Hepatocyte (in vitro differentiated cells): ENCODE data around the gene OTOGL.

Experiments
- EZH2 ChIP-seq: fragments of 200-600 bp; sonication (generic); IDR thresholded peaks from 2 replicates; pipeline ENCODE4 v1.6.1; 2016; ENCODE audit warnings: antibody characterized with exemption, mild to moderate bottlenecking, borderline replicate concordance
- TF ChIP-seq, protein P1 (sequence below): fragments of 200-600 bp; sonication (generic); IDR thresholded peaks from 2 replicates; pipeline ENCODE4 v1.5.1; 2016; ENCODE audit warnings: antibody characterized with exemption, mild to moderate bottlenecking; ENCODE audit not compliant: poor library complexity

DNA sequence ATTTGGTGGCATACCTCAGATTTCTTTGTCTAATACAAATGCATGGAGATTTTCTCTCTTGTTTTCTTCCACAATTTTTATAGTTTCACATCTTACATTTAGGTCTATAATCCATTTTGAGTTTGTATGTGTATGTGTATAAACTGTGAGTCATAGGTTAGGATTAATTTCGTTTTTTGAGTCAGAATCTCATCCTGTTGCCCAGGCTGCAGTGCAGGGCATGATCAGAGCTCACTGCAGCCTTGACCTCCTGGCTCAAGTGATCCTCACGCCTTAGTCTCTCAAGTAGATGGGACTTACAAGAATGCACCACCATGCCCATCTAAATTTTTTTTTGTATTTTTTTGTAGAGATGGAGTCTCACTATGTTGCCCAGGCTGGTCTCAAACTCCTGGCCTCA lies 71.6 kb downstream of the OTOGL start:
- TF ChIP-seq EZH2: no peak
- TF ChIP-seq, protein P1, sequence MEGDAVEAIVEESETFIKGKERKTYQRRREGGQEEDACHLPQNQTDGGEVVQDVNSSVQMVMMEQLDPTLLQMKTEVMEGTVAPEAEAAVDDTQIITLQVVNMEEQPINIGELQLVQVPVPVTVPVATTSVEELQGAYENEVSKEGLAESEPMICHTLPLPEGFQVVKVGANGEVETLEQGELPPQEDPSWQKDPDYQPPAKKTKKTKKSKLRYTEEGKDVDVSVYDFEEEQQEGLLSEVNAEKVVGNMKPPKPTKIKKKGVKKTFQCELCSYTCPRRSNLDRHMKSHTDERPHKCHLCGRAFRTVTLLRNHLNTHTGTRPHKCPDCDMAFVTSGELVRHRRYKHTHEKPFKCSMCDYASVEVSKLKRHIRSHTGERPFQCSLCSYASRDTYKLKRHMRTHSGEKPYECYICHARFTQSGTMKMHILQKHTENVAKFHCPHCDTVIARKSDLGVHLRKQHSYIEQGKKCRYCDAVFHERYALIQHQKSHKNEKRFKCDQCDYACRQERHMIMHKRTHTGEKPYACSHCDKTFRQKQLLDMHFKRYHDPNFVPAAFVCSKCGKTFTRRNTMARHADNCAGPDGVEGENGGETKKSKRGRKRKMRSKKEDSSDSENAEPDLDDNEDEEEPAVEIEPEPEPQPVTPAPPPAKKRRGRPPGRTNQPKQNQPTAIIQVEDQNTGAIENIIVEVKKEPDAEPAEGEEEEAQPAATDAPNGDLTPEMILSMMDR: no peak
